B cell (primary cell): ENCODE data around the gene ST6GALNAC3.

Source experiments
- CTCF ChIP-seq: fragments of 200-600 bp; IDR thresholded peaks from one replicate; pipeline ENCODE4 v1.8.0; 2022; ENCODE audit warnings: antibody characterized with exemption, mild to moderate bottlenecking
- EZH2 ChIP-seq: IDR thresholded peaks from 2 replicates; pipeline ENCODE4 v1.6.1; 2012; ENCODE audit warnings: borderline replicate concordance, low read depth, mild to moderate bottlenecking, moderate library complexity, low read length; ENCODE audit not compliant: insufficient read depth, poor library complexity, severe bottlenecking

GRCh38 chr1:76418531-76418930, 344.0 kb downstream of the ST6GALNAC3 start:
- no peak for TF ChIP-seq EZH2
- no peak for TF ChIP-seq CTCF
